Ovary (tissue), 3 donors: ENCODE measurements around the gene CYP20A1.

ENCODE experiments used
- CTCF ChIP-seq, 3 donors: fragments of 450-650 bp in 2 of 3; fragments of 200-600 bp in 1 of 3; IDR thresholded peaks; one replicate each; pipeline versions ENCODE4 v1.5.1 to v1.8.0; 2016 to 2022; ENCODE audit warnings: antibody characterized with exemption in 3 of 3, mild to moderate bottlenecking in 1 of 3
- EP300 ChIP-seq: sonication (generic); formaldehyde crosslinking; IDR thresholded peaks from one replicate; pipeline ENCODE4 v1.6.1; 2017; ENCODE audit warnings: antibody characterized with exemption
- POLR2A ChIP-seq: fragments of 450-650 bp; IDR thresholded peaks from one replicate; pipeline ENCODE4 v1.6.1; 2017; ENCODE audit warnings: antibody characterized with exemption, mild to moderate bottlenecking, moderate library complexity
- donor health status: DM: no; HTN: no; CAD: no.

GRCh38 chr2:203240491-203240890 lies 1.7 kb downstream of the CYP20A1 start:
- TF ChIP-seq POLR2A (no peak), CTCF (IDR thresholded peaks at IDR 0.05) (no peak), EP300 (no peak)
